SK-N-MC (cell line): ENCODE data around the gene PDHB.
"Not testable (repeated sequence)": the region's sequence is repeated elsewhere in the genome, so short reads cannot be mapped to it uniquely, and the experiment has no call there.

Source experiments
- DNase-seq: peaks from one replicate; pipeline ENCODE4 v3.0.0-alpha.2; 2011; ENCODE audit warnings: low read depth, low spot score
- H3K27ac ChIP-seq: fragments of 200-600 bp; sonication (generic); 2 replicates; pipeline ENCODE4 v1.5.1; 2016; ENCODE audit warnings: mixed run types
- H3K36me3 ChIP-seq: fragments of 200-600 bp; sonication (generic); 2 replicates; pipeline ENCODE4 v1.6.1; 2017; ENCODE audit warnings: antibody characterized with exemption, low read length, mixed read lengths; ENCODE audit not compliant: insufficient read depth
- H3K4me3 ChIP-seq: fragments of 200-600 bp; sonication (generic); 2 replicates; pipeline ENCODE4 v1.5.1; 2016
- H3K9ac ChIP-seq: fragments of 200-600 bp; sonication (generic); 2 replicates; pipeline ENCODE4 v1.8.0; 2017; ENCODE audit warnings: mixed run types, mixed read lengths; ENCODE audit not compliant: insufficient read length
- H3K9me3 ChIP-seq: fragments of 200-600 bp; sonication (generic); 2 replicates; pipeline ENCODE4 v1.6.1; 2017; ENCODE audit warnings: low read depth, mild to moderate bottlenecking, antibody characterized with exemption, low read length, moderate library complexity, mixed read lengths
- EZH2 ChIP-seq: fragments of 200-600 bp; sonication (generic); IDR thresholded peaks from one replicate; pipeline ENCODE4 v1.6.1; 2017; ENCODE audit warnings: antibody characterized with exemption
- FOXP2 ChIP-seq: optimal IDR thresholded peaks from 2 replicates; pipeline ENCODE3; 2011; ENCODE audit warnings: mild to moderate bottlenecking, moderate library complexity; ENCODE audit not compliant: insufficient read depth; ENCODE audit errors: extremely low read length, control extremely low read depth
- POLR2AphosphoS5 ChIP-seq: IDR thresholded peaks from 2 replicates; pipeline ENCODE4 v1.6.1; 2012; ENCODE audit warnings: mild to moderate bottlenecking, low read depth, low read length, borderline replicate concordance

Gene PDHB

DNA sequence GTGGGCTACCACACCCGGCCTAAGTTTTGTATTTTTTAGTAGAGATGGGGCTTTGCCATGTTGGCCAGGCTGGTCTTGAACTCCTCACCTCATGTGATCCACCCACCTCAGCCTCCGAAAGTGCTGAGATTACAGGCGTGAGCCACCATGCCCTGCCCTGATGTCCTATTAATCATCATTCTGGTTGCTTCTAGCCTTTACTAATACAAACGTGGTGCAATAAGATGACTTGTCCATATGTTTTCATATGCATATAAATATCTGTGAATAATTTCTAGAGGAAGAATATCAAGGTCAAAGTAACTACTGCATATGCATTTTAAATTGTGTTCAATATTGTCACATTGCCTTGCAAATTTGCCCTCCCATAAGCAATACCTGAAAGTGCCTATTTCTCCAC is 25.5 kb upstream of the PDHB start:
- TF ChIP-seq EZH2, result no peak
- TF ChIP-seq POLR2AphosphoS5, result no peak
- TF ChIP-seq FOXP2, result no peak
- H3K27ac ChIP-seq, result no peak overlapping the region
- H3K9ac ChIP-seq, result no peak overlapping the region
- no peaks in the 10 kb centered on the region for H3K36me3 ChIP-seq
- no peak for DNase-seq
- no peaks in the 10 kb centered on the region for H3K9me3 ChIP-seq
- H3K4me3 ChIP-seq, result no peak overlapping the region

DNA sequence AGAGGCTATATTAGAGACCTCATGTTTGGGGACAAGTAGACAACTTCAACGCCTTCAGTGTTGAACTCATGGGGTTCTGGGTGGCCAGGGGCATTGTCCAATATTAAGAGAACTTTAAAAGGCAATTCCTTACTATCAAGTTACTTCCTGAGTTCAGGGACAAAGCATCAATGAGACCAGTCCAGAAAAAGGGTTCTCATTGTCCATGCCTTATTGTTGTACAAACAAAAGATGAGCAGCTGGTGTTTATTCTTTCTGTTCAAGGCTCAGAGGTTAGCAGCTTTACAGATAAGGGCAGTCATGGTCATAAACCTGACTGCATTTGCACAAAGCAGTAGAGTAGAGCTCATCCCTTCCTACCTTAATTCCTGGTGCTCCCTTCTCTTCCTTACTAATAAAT is 18.5 kb upstream of the PDHB start:
- no peaks in the 10 kb centered on the region for H3K36me3 ChIP-seq
- no peak overlapping the region for H3K4me3 ChIP-seq
- no peak overlapping the region for H3K9ac ChIP-seq
- DNase-seq, result no peak
- H3K27ac ChIP-seq, result no peak overlapping the region
- no peaks in the 10 kb centered on the region for H3K9me3 ChIP-seq
- TF ChIP-seq EZH2 (no peak), POLR2AphosphoS5 (no peak), FOXP2 (no peak)

GRCh38 chr3:58441514-58442450 is 8.2 kb upstream of the PDHB start:
- H3K36me3 ChIP-seq, result no peaks in the 10 kb centered on the region
- H3K4me3 ChIP-seq, result no peak overlapping the region
- no peak for TF ChIP-seq POLR2AphosphoS5
- TF ChIP-seq EZH2, result no peak
- TF ChIP-seq FOXP2, result no peak
- no peak for DNase-seq
- no peak overlapping the region for H3K27ac ChIP-seq
- H3K9ac ChIP-seq, result no peak overlapping the region
- no peaks in the 10 kb centered on the region for H3K9me3 ChIP-seq

GRCh38 chr3:58440996-58441355 is 7.3 kb upstream of the PDHB start:
- not testable (repeated sequence) for H3K27ac ChIP-seq, H3K9ac ChIP-seq, H3K9me3 ChIP-seq

DNA sequence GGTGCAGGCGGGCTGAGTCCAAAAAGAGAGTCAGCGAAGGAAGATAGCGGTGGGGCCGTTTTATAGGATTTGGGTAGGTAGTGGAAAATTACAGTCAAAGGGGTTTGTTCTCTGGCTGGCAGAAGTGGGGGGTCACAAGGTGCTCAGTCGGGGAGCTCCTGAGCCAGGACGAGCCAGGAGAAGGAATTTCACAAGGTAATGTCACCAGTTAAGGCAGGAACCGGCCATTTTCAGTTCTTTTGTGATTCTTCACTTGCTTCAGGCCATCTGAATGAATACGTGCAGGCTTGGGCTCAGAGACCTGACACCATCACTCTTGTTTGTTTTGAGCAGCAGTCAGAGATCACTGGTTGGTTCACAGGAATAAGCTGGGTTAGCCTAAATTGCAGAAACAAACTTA is 3.6 kb upstream of the PDHB start:
- H3K9ac ChIP-seq, DNase-seq, H3K36me3 ChIP-seq, H3K9me3 ChIP-seq, H3K27ac ChIP-seq, H3K4me3 ChIP-seq: not testable (repeated sequence)

More at GRCh38 chr3:58440996-58441355, 7.3 kb upstream of the PDHB start:
- DNase-seq, H3K36me3 ChIP-seq, H3K4me3 ChIP-seq: not testable (repeated sequence)

DNA sequence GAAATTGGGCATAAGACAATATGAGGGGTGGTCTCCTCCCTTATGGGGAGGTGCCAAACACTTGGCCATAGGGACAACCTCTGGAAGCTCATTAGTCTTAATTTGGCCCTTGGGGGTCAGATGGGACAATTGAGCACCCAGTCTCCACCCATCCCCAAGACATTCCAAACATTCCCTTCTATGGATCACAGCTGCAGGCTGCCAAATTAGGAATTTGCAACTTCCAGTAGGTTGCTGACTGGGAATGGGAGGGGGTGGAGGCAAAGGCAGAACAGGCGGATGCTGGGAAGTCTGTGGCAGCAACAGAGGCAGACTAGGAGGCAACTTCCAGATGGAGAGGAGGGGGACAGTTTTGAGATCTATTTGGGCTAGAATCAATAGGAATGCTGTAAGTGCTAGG is 1.4 kb upstream of the PDHB start:
- no peak for DNase-seq
- no peak overlapping the region for H3K4me3 ChIP-seq
- TF ChIP-seq EZH2 (no peak), POLR2AphosphoS5 (no peak), FOXP2 (no peak)
- no peaks in the 10 kb centered on the region for H3K9me3 ChIP-seq
- H3K36me3 ChIP-seq, result peaks cover 17% of the 10 kb centered on the region
- no peak overlapping the region for H3K9ac ChIP-seq
- H3K27ac ChIP-seq, result no peak overlapping the region

- peaks cover 22% of the 10 kb centered on the region for H3K36me3 ChIP-seq
- TF ChIP-seq FOXP2, result no peak
- no peak for TF ChIP-seq EZH2
- no peak for TF ChIP-seq POLR2AphosphoS5
- H3K4me3 ChIP-seq, result peak overlapping the region; percentile 67; the same call in 1 of the 2 replicates
- no peak overlapping the region for H3K9ac ChIP-seq
- peak overlapping the region; percentile 25; the same call in 1 of the 2 replicates for H3K27ac ChIP-seq
- no peaks in the 10 kb centered on the region for H3K9me3 ChIP-seq
- DNase-seq, result no peak
Observed at GRCh38 chr3:58434511-58434910, 879 bp upstream of the PDHB start.

DNA sequence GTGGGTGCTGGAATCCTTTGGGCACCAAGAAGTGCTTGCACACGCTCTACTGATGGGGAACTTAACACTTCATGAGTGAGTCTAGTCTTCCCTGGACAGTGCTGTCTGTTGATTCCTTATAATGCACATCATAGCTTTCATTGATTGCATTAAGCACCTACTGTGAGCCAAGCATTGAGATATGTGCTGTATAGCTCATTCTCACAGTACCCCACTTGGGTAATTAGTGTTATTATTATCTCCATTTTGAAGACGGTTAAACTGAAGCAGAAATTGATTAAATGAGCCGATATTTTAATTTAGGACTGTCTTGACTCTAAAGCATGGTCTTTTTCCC is 504 bp upstream of the PDHB start:
- peak overlapping the region; percentile 25; the same call in 1 of the 2 replicates for H3K27ac ChIP-seq
- DNase-seq, result no peak

GRCh38 chr3:58432905-58433304 is 727 bp downstream of the PDHB start:
- TF ChIP-seq FOXP2 (no peak), EZH2 (no peak), POLR2AphosphoS5 (no peak)
- DNase-seq, result no peak
- Histone ChIP-seq H3K9ac (peak overlapping the region; percentile 81), H3K27ac (no peak overlapping the region), H3K9me3 (no peaks in the 10 kb centered on the region), H3K36me3 (peaks cover 36% of the 10 kb centered on the region), H3K4me3 (peak overlapping the region; percentile 84)

More for the DNA sequence above, 504 bp upstream of the PDHB start:
- H3K9ac ChIP-seq, result no peak overlapping the region
- H3K9me3 ChIP-seq, result no peaks in the 10 kb centered on the region
- peak overlapping the region; percentile 67 for H3K4me3 ChIP-seq
- peaks cover 26% of the 10 kb centered on the region for H3K36me3 ChIP-seq
- TF ChIP-seq FOXP2 (no peak), POLR2AphosphoS5 (no peak), EZH2 (no peak)
